ENCODE results near the gene PTPA. TPM values are rescaled to one million over a fixed set of nuclear protein-coding genes. Genes with fewer than 3 reads are reported as not detected.

PTPA gene
- polyA plus RNA-seq, 3 donors: 11.7 to 38.5 (median 12.4) TPM

DNA sequence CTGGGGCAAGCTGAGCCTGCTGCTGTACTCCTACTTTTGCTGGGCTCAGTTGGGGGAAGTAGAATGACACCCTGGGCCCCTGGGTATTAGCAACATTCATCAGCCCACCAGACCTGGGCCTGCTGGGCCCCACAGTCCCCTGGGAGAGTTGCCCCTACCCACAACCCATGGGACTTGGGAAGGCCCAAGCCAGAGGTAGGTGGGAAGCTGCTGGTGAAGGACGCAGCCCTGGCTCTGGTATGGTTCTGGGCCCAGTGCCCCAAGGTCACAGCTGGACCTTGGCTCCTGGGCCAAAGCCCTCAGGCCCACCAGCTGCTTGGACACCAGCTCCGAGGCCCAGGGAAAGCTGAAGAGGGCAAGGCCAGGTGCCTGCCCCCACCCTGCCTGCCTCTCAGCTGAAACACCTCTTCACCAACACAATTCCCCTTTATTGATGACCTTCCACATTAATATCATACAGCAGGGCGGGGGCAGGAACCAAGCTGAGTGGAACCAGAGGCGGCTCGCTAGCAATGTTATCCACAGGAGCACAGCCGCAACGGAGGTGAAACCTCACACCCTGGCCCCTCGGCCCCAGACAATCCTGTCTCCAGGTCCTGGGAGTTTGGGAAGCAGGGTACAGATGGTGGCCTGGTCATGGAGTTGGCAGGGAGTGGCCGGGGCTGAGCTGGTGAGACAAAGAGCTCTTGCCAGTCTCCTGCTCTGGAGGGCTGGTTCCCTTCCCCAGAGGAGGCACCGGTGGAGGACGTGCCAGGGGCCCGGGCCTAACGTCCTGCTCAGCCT is 16.6 kb upstream of the PTPA start:
- intact Hi-C loops (cut with micrococcal nuclease): no loop called here
- Mint-ChIP-seq H3K27ac (peak overlapping the region in 1 of 7 donors; percentile 77), H3K36me3 (peaks cover 27 to 47% of the 10 kb centered on the region in 2 donors), H3K27me3 (ENCODE audit: low read depth in 3 of 3) (no peaks in the 10 kb centered on the region), H3K9me3 (no peaks in the 10 kb centered on the region), H3K4me1 (no peaks in the 10 kb centered on the region), H3K4me3 (no peak overlapping the region)
- no peak overlapping the region for H3K27ac ChIP-seq (ENCODE audit: low read depth in 1 of 2, low read length in 2 of 2)
- no peak for DNase-seq
- TF ChIP-seq, protein P1, sequence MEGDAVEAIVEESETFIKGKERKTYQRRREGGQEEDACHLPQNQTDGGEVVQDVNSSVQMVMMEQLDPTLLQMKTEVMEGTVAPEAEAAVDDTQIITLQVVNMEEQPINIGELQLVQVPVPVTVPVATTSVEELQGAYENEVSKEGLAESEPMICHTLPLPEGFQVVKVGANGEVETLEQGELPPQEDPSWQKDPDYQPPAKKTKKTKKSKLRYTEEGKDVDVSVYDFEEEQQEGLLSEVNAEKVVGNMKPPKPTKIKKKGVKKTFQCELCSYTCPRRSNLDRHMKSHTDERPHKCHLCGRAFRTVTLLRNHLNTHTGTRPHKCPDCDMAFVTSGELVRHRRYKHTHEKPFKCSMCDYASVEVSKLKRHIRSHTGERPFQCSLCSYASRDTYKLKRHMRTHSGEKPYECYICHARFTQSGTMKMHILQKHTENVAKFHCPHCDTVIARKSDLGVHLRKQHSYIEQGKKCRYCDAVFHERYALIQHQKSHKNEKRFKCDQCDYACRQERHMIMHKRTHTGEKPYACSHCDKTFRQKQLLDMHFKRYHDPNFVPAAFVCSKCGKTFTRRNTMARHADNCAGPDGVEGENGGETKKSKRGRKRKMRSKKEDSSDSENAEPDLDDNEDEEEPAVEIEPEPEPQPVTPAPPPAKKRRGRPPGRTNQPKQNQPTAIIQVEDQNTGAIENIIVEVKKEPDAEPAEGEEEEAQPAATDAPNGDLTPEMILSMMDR (IDR thresholded peaks at IDR 0.05): no peak
- no peaks in the 10 kb centered on the region for H3K9me3 ChIP-seq (replicated peaks in 1 of 2; ENCODE audit: control insufficient read depth in 1 of 2, insufficient read depth in 1 of 2, low read length in 2 of 2)
- no peak overlapping the region for H2AFZ ChIP-seq (ENCODE audit: insufficient read depth, low read depth, low read length, poor library complexity, severe bottlenecking)
- H3K4me3 ChIP-seq (replicated peaks in 1 of 3; ENCODE audit: low read depth in 2 of 3, low read length in 3 of 3): no peak overlapping the region
- H4K20me1 ChIP-seq (ENCODE audit: insufficient read depth, low read length): no peaks in the 10 kb centered on the region
- 99% methylated on average over 12 of the region's 13 CpGs for WGBS (ENCODE audit: insufficient coverage)
- no peak overlapping the region for H3K9ac ChIP-seq (ENCODE audit: insufficient read depth, low read length, poor library complexity, severe bottlenecking)
- no peak overlapping the region for H3K4me2 ChIP-seq (replicated peaks; ENCODE audit: extremely low read depth, low read length, poor library complexity, severe bottlenecking)
- H3K36me3 ChIP-seq (replicated peaks in 1 of 2; ENCODE audit: control insufficient read depth in 1 of 2, insufficient read depth in 2 of 2, low read length in 2 of 2): peaks cover 30 to 48% of the 10 kb centered on the region in 2 donors
- no peaks in the 10 kb centered on the region for H3K79me2 ChIP-seq (ENCODE audit: insufficient read depth, low read length)
- H3K27me3 ChIP-seq (ENCODE audit: control insufficient read depth in 2 of 2, insufficient read depth in 2 of 2, low read length in 2 of 2): no peaks in the 10 kb centered on the region
- H3K4me1 ChIP-seq (ENCODE audit: control insufficient read depth in 1 of 2, insufficient read depth in 2 of 2, low read length in 2 of 2): no peaks in the 10 kb centered on the region

DNA sequence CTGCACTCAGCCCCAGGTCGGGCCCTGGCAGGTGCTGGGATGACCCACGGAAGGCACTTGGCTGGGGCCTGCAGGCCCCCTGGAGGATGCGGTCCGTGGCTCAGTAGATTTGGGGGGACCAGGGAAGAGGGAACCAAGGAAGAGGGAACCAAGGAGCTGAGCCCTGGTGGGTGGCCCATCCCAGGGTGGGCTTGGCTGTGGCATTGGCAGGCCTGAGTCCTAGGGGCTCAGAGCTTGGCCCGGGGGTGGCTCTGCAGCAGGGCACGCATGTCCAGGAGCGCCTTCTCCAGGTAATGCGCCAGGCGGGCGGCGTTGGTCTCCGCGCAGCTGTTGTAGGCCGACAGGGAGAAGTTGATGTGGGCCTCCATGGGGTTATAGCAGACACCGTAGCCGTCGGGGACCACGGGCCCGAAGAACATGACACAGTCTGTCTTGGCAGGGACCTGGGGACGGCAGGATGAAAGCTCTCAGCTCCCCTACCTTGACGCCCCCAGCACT is 16.0 kb upstream of the PTPA start:
- H3K4me3 Mint-ChIP-seq: no peak overlapping the region
- intact Hi-C loops (cut with micrococcal nuclease): no loop called here
- TF ChIP-seq, protein P1 (IDR thresholded peaks at IDR 0.05): no peak
- Histone ChIP-seq H3K4me2 (replicated peaks; ENCODE audit: extremely low read depth, low read length, poor library complexity, severe bottlenecking) (no peak overlapping the region), H3K27me3 (ENCODE audit: control insufficient read depth in 2 of 2, insufficient read depth in 2 of 2, low read length in 2 of 2) (no peaks in the 10 kb centered on the region), H3K36me3 (replicated peaks in 1 of 2; ENCODE audit: control insufficient read depth in 1 of 2, insufficient read depth in 2 of 2, low read length in 2 of 2) (peaks cover 23 to 45% of the 10 kb centered on the region in 2 donors), H4K20me1 (ENCODE audit: insufficient read depth, low read length) (no peaks in the 10 kb centered on the region), H3K79me2 (ENCODE audit: insufficient read depth, low read length) (no peaks in the 10 kb centered on the region), H3K4me3 (replicated peaks in 1 of 3; ENCODE audit: low read depth in 2 of 3, low read length in 3 of 3) (no peak overlapping the region), H2AFZ (ENCODE audit: insufficient read depth, low read depth, low read length, poor library complexity, severe bottlenecking) (no peak overlapping the region), H3K9ac (ENCODE audit: insufficient read depth, low read length, poor library complexity, severe bottlenecking) (no peak overlapping the region), H3K27ac (ENCODE audit: low read depth in 1 of 2, low read length in 2 of 2) (no peak overlapping the region), H3K4me1 (ENCODE audit: control insufficient read depth in 1 of 2, insufficient read depth in 2 of 2, low read length in 2 of 2) (no peaks in the 10 kb centered on the region), H3K9me3 (replicated peaks in 1 of 2; ENCODE audit: control insufficient read depth in 1 of 2, insufficient read depth in 1 of 2, low read length in 2 of 2) (no peaks in the 10 kb centered on the region)
- peaks cover 21 to 40% of the 10 kb centered on the region in 2 donors for H3K36me3 Mint-ChIP-seq
- no peak for DNase-seq
- no peaks in the 10 kb centered on the region for H3K27me3 Mint-ChIP-seq (ENCODE audit: low read depth in 3 of 3)
- no peak overlapping the region for H3K27ac Mint-ChIP-seq
- no peaks in the 10 kb centered on the region for H3K9me3 Mint-ChIP-seq
- no peaks in the 10 kb centered on the region for H3K4me1 Mint-ChIP-seq
- 99% methylated on average over 18 of the region's 21 CpGs for WGBS (ENCODE audit: insufficient coverage)

Data from CD14-positive monocyte (primary cell).